GM12873 (cell line): ENCODE results near the gene OSBP2.

ENCODE experiments used
- CTCF ChIP-seq: IDR thresholded peaks from 2 replicates; pipeline ENCODE4 v1.5.1; 2012; ENCODE audit warnings: low read depth, mild to moderate bottlenecking, moderate library complexity, low read length, control low read depth; ENCODE audit not compliant: insufficient read depth; ENCODE audit errors: missing control alignments

OSBP2 gene

GRCh38 chr22:30790366-30790765 lies 95.7 kb downstream of the OSBP2 start:
- TF ChIP-seq CTCF, result no peak

GRCh38 chr22:30792456-30792855 lies 97.8 kb downstream of the OSBP2 start:
- no peak for TF ChIP-seq CTCF

- no peak for TF ChIP-seq CTCF
Measured at GRCh38 chr22:30795118-30795517, 100.4 kb downstream of the OSBP2 start.

GRCh38 chr22:30801695-30802094 lies 107.0 kb downstream of the OSBP2 start:
- no peak for TF ChIP-seq CTCF

GRCh38 chr22:30802202-30803166 lies 107.8 kb downstream of the OSBP2 start:
- no peak for TF ChIP-seq CTCF

- no peak for TF ChIP-seq CTCF
Measured at GRCh38 chr22:30803679-30804078, 109.0 kb downstream of the OSBP2 start.

- no peak for TF ChIP-seq CTCF
Measured at GRCh38 chr22:30804626-30805025, 110.0 kb downstream of the OSBP2 start.
